Ovary (tissue), 9 donors: ENCODE data around the gene CD81. TPM values are rescaled to one million over a fixed set of nuclear protein-coding genes. Genes with fewer than 3 reads are reported as not detected.

Experiments used
- DNase-seq, 5 donors: peaks; one replicate each; pipeline ENCODE4 v3.0.0-alpha.2; 2019 to 2020
- H3K27ac ChIP-seq, 2 donors: fragments of 200-600 bp; one replicate each; pipeline versions ENCODE4 v1.5.1 to v1.8.0; 2019 to 2022
- H3K27me3 ChIP-seq: fragments of 200-600 bp; one replicate; pipeline ENCODE4 v1.8.0; 2022
- H3K36me3 ChIP-seq: fragments of 200-600 bp; sonication (generic); one replicate; pipeline ENCODE4 v1.5.1; 2019
- H3K4me1 ChIP-seq: one replicate; pipeline ENCODE4 v1.8.1; 2013; ENCODE audit warnings: mild to moderate bottlenecking, moderate library complexity; ENCODE audit not compliant: insufficient read depth
- H3K4me3 ChIP-seq: fragments of 200-600 bp; sonication (generic); one replicate; pipeline ENCODE4 v1.5.1; 2017
- H3K9me3 ChIP-seq, 2 donors: fragments of 200-600 bp in 1 of 2; sonication (generic) in 1 of 2; one replicate each; pipeline versions ENCODE4 v1.5.1 to v1.8.1; 2013 to 2019; ENCODE audit warnings: mild to moderate bottlenecking in 1 of 2, moderate library complexity in 1 of 2
- EP300 ChIP-seq: sonication (generic); formaldehyde crosslinking; IDR thresholded peaks from one replicate; pipeline ENCODE4 v1.6.1; 2017; ENCODE audit warnings: antibody characterized with exemption
- POLR2A ChIP-seq: fragments of 450-650 bp; IDR thresholded peaks from one replicate; pipeline ENCODE4 v1.6.1; 2017; ENCODE audit warnings: antibody characterized with exemption, mild to moderate bottlenecking, moderate library complexity
- WGBS, 3 donors: extraction: QIAGEN DNeasy Blood & Tissue Kit in 1 of 3; methylation state at CpG; one replicate each; pipeline versions ENCODE4 v1.1.5 to v1.1.7; 2013 to 2017; 5-methylcytosine and 5-hydroxymethylcytosine counted together
- intact Hi-C, 4 donors: fragments of 100-400 bp; cut with DNase I; formaldehyde crosslinking; loops; one replicate each; pipeline versions ENCODE4 v1.11.0 to v1.15.1; 2022 to 2023
- polyA plus RNA-seq, 2 donors: library from polyadenylated mRNA; stranded (reverse); fragments of 200-250 nt in 1 of 2; fragments of 350-450 nt in 1 of 2; fragmentation: Illumina TruSeq in 1 of 2; extraction: RNeasy Lipid Tissue Mini Kit (QIAGEN cat#74804) in 1 of 2; gene quantifications; one replicate each; pipeline ENCODE4 v1.2.3, GENCODE V29; 2013 to 2014
- total RNA-seq, 7 donors: library from RNA; depleted of rRNA in 2 of 7; stranded (reverse); fragments of >200 nt in 2 of 7; fragmentation: NEBNext Ultra II Directional in 3 of 7; extraction: Animal tissue kit (Norgen Biotek cat#: 25700) in 3 of 7; gene quantifications; one replicate each; pipeline versions ENCODE4 v1.1.0 to v1.2.4, GENCODE V29; 2016 to 2023
- TF ChIP-seq, protein P1 (sequence below), 3 donors: fragments of 450-650 bp in 2 of 3; fragments of 200-600 bp in 1 of 3; IDR thresholded peaks; one replicate each; pipeline versions ENCODE4 v1.5.1 to v1.8.0; 2016 to 2022; ENCODE audit warnings: antibody characterized with exemption in 3 of 3, mild to moderate bottlenecking in 1 of 3
- donor health status: DM: no; HTN: no; CAD: no; lungs with moderate emphysema.
- donor health status: DM: no; HTN: no; CAD: no.
- donor health status: Bipolar disorder and iron deficiency.
- donor health status: DM: yes; HTN: yes; CAD: no.
- donor health status: DM: no; HTN: no; CAD: no.
- donor health status: DM: yes; HTN: yes; CAD: no.

CD81 gene
- total and polyA plus RNA-seq, 9 donors, result 206 to 723 (median 541) TPM

DNA sequence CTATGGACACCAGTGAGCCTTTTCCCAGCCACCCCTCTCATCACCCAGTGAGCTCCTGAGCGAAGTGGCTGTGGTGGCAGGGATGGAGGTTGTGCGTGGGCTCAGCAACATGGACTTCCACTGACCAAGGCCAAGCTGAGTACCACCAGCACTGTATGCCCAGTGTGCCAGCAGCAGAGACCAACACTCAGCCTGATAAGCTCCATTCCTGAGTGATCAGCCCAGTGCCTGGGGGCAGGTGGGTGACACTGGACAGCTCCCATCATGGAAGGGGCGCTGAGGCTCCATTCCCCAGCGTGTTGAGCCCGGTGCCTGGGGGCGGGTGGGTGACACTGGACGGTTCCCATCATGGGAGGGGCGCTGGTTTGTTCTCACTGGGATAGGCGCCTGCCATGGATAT lies 17.6 kb upstream of the CD81 start:
- Histone ChIP-seq H3K4me1 (no peaks in the 10 kb centered on the region), H3K36me3 (no peaks in the 10 kb centered on the region), H3K9me3 (no peaks in the 10 kb centered on the region), H3K27me3 (no peaks in the 10 kb centered on the region), H3K27ac (no peak overlapping the region), H3K4me3 (no peak overlapping the region)
- WGBS, 3 donors, result 88 to 94% (median 92%) methylated on average over 9 of the region's 9 CpGs
- no peak for TF ChIP-seq POLR2A
- TF ChIP-seq, protein P1, sequence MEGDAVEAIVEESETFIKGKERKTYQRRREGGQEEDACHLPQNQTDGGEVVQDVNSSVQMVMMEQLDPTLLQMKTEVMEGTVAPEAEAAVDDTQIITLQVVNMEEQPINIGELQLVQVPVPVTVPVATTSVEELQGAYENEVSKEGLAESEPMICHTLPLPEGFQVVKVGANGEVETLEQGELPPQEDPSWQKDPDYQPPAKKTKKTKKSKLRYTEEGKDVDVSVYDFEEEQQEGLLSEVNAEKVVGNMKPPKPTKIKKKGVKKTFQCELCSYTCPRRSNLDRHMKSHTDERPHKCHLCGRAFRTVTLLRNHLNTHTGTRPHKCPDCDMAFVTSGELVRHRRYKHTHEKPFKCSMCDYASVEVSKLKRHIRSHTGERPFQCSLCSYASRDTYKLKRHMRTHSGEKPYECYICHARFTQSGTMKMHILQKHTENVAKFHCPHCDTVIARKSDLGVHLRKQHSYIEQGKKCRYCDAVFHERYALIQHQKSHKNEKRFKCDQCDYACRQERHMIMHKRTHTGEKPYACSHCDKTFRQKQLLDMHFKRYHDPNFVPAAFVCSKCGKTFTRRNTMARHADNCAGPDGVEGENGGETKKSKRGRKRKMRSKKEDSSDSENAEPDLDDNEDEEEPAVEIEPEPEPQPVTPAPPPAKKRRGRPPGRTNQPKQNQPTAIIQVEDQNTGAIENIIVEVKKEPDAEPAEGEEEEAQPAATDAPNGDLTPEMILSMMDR (IDR thresholded peaks at IDR 0.05), result no peak
- TF ChIP-seq EP300, result no peak
- no peak for DNase-seq
- intact Hi-C loops, result no loop called here

DNA sequence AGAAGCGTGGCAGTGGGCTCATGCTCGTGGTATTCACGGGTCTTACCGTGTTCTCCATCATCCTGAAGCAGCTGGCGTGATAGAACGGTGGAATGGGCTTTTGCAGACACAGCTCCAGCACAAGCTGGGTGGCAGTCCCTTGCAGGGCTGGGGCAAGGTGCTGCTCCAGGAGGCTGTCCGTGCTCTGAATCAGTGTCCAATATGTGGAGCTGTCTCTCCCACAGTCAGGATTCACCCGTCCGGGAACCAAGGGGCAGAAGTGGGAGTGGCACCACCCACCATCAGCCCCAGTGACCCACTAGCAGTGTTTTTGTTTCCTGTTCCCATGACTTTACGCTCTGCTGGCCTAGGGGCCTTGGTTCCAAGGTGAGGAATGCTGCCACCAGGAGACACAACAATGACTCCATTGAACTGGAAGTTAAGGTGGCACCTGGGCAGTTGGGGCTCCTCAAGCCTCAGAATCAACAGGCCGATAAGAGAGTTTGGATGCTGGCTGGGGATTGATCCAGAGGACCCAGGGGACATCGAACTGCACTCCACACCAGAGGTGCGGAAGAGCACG lies 16.9 kb upstream of the CD81 start:
- H3K9me3 ChIP-seq, result no peaks in the 10 kb centered on the region
- H3K27ac ChIP-seq, result no peak overlapping the region
- no peak for DNase-seq
- no peaks in the 10 kb centered on the region for H3K36me3 ChIP-seq
- TF ChIP-seq POLR2A, result no peak
- TF ChIP-seq, protein P1 (IDR thresholded peaks at IDR 0.05), result no peak
- TF ChIP-seq EP300, result no peak
- H3K27me3 ChIP-seq, result no peaks in the 10 kb centered on the region
- WGBS, 3 donors, result 91 to 93% (median 92%) methylated on average over 14 of the region's 14 CpGs
- no peaks in the 10 kb centered on the region for H3K4me1 ChIP-seq
- no peak overlapping the region for H3K4me3 ChIP-seq
- intact Hi-C loops, result no loop called here

DNA sequence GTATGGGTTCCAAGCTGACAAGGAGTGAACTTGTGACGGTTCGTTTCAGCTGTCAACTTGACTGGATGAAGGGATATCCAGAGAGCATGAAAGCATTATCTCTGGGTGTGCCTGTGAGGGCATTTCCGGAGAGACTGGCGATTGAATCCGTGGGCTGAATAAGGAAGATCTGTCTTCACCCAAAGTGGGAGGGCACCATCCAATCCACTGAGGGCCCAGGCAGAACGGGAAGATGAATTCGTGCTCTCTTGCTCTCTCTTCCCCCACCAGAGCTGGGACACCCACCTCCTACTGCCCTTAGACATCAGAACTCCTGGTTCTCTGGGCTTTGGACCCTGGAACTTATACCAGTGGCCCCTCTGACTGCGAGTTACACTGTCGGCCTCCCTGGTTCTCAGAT lies 15.5 kb upstream of the CD81 start:
- H3K27me3 ChIP-seq, result no peaks in the 10 kb centered on the region
- TF ChIP-seq, protein P1 (IDR thresholded peaks at IDR 0.05), result no peak
- no peak for TF ChIP-seq EP300
- no peak overlapping the region for H3K27ac ChIP-seq
- H3K9me3 ChIP-seq, result no peaks in the 10 kb centered on the region
- no peaks in the 10 kb centered on the region for H3K4me1 ChIP-seq
- no peaks in the 10 kb centered on the region for H3K36me3 ChIP-seq
- intact Hi-C loops, result no loop called here
- no peak for DNase-seq
- H3K4me3 ChIP-seq, result no peak overlapping the region
- WGBS, 3 donors, result 70 to 78% (median 72%) methylated on average over 9 of the region's 9 CpGs

DNA sequence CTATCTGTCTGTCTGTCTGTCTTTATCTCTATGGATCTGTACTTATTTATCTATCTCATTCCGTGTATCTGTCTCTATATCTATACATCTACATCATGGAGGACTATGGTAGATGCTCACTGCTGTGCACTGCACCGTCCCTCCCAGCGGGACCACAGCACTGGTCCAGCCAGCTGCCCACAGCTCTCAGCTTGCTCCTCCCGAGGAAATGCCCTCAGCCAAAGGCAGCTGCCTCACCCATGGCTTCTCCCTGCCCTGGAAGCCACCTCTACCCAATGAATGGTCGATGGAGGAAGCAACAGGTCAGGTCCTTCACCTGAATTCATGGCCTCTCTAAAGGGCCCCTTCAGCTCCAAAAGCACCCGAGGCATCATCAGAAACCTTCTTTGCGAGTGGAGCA lies 14.7 kb upstream of the CD81 start:
- no peak overlapping the region for H3K27ac ChIP-seq
- no peaks in the 10 kb centered on the region for H3K36me3 ChIP-seq
- intact Hi-C loops, result no loop called here
- no peak for TF ChIP-seq POLR2A
- no peak for TF ChIP-seq EP300
- TF ChIP-seq, protein P1 (IDR thresholded peaks at IDR 0.05), result no peak
- WGBS, 3 donors, result 87 to 92% (median 89%) methylated on average over 7 of the region's 7 CpGs
- DNase-seq, result no peak
- no peak overlapping the region for H3K4me3 ChIP-seq
- H3K27me3 ChIP-seq, result no peaks in the 10 kb centered on the region
- H3K9me3 ChIP-seq, result no peaks in the 10 kb centered on the region
- H3K4me1 ChIP-seq, result no peaks in the 10 kb centered on the region
